Measurements from ENCODE around the gene CABLES2. TPM values are rescaled to one million over a fixed set of nuclear protein-coding genes. Genes with fewer than 3 reads are reported as not detected.
A peak's percentile ranks its signal among the peaks of the same experiment; 100 is the strongest.

The CABLES2 gene
- total and polyA plus RNA-seq, 2 of the 4 experiments (the other 2 are of a cell fraction): 1.4 to 5.1 TPM

- Histone ChIP-seq H3K27ac (ENCODE audit: insufficient read depth, low read length) (no peak overlapping the region), H3K9me3 (ENCODE audit: control insufficient read depth, insufficient read depth, low read length) (no peaks in the 10 kb centered on the region), H3K4me2 (ENCODE audit: low read depth, low read length) (no peak overlapping the region), H3K9me1 (ENCODE audit: insufficient read depth, low read length) (peaks cover 2% of the 10 kb centered on the region; the same call in 1 of the 2 replicates), H4K91ac (ENCODE audit: insufficient read depth, low read depth, low read length) (no peak overlapping the region), H4K20me1 (ENCODE audit: insufficient read depth, low read length) (no peaks in the 10 kb centered on the region), H3K56ac (ENCODE audit: extremely low read depth, insufficient read depth, low read length) (no peak overlapping the region), H4K5ac (ENCODE audit: low read depth, low read length) (no peak overlapping the region), H3K9ac (ENCODE audit: low read depth, low read length) (no peak overlapping the region), H2BK20ac (ENCODE audit: low read depth, low read length) (no peak overlapping the region), H3K14ac (replicated peaks; ENCODE audit: low read depth, low read length) (no peak overlapping the region), H2BK5ac (ENCODE audit: low read depth, low read length, poor library complexity, severe bottlenecking) (no peak overlapping the region), H3K27me3 (ENCODE audit: control insufficient read depth, insufficient read depth, low read length) (no peaks in the 10 kb centered on the region), H3K4me1 (ENCODE audit: control insufficient read depth, insufficient read depth, low read length) (no peaks in the 10 kb centered on the region; the same call in 1 of the 2 replicates), H2AK5ac (ENCODE audit: low read depth, low read length) (no peak overlapping the region; the same call in 1 of the 2 replicates), H4K8ac (ENCODE audit: low read depth in 2 of 2, low read length in 2 of 2) (no peak overlapping the region), H3K4ac (ENCODE audit: low read depth, low read length) (no peak overlapping the region), H2AFZ (replicated peaks; ENCODE audit: low read length, poor library complexity) (peak overlapping the region; percentile 21), H3K18ac (ENCODE audit: low read depth, low read length) (no peak overlapping the region), H2BK120ac (ENCODE audit: low read depth, low read length) (no peak overlapping the region), H3K23ac (ENCODE audit: low read depth, low read length) (no peak overlapping the region), H3K36me3 (ENCODE audit: control insufficient read depth, insufficient read depth, low read length) (peaks cover 6% of the 10 kb centered on the region; the same call in 1 of the 2 replicates), H3K4me3 (ENCODE audit: insufficient read depth, low read depth, low read length) (no peak overlapping the region), H2AK9ac (replicated peaks; ENCODE audit: low read depth, low read length, poor library complexity) (peak overlapping the region; percentile 65), H2BK15ac (ENCODE audit: low read depth, low read length) (no peak overlapping the region), H3K79me1 (ENCODE audit: low read depth in 1 of 2, low read length in 2 of 2) (no peaks in the 10 kb centered on the region)
- DNase-seq: no peak
- no TSS peak for BruUV-seq (replicated peaks)
- dilution Hi-C loops (cut with HindIII; ENCODE audit: low sequenced_read_pairs, unreplicated experiment) (no loop called here), in situ Hi-C loops (cut with MboI; ENCODE audit: low sequenced_read_pairs) (no loop called here), intact Hi-C loops (cut with micrococcal nuclease) (no loop called here)
- WGBS, 2 experiments (ENCODE audit: extremely low coverage in 2 of 2, insufficient read length in 1 of 2): 96% methylated on average over 17 of the region's 34 CpGs; no CpG with 5 or more reads in 1 of the 2 experiments
- CTCF ChIA-PET: no interaction called here
- TF ChIP-seq FOS (IDR thresholded peaks at IDR 0.05; ENCODE audit: low read depth, low read length) (no peak), BHLHE40 (IDR thresholded peaks at IDR 0.05; ENCODE audit: low read depth, low read length) (no peak), RAD21 (IDR thresholded peaks at IDR 0.05; ENCODE audit: low read length) (no peak), MAZ (IDR thresholded peaks at IDR 0.05; ENCODE audit: borderline replicate concordance, low read depth, low read length) (no peak), USF2 (IDR thresholded peaks at IDR 0.05; ENCODE audit: low read depth, low read length) (no peak), POLR2A (IDR thresholded peaks at IDR 0.05; ENCODE audit: low read depth, low read length) (no peak), ELK1 (IDR thresholded peaks at IDR 0.05; ENCODE audit: borderline replicate concordance, low read depth, low read length) (no peak), MXI1 (IDR thresholded peaks at IDR 0.05; ENCODE audit: borderline replicate concordance, low read depth, low read length) (no peak), CHD1 (IDR thresholded peaks at IDR 0.05; ENCODE audit: low read depth, low read length) (no peak), RFX5 (IDR thresholded peaks at IDR 0.05; ENCODE audit: low read depth, low read length) (no peak)
- no peak for ATAC-seq (ENCODE audit: low read depth)
- POLR2A ChIA-PET (ENCODE audit: unreplicated experiment): no interaction called here
Measured at GRCh38 chr20:62346398-62347150, 60.5 kb downstream of the CABLES2 start.

Measured in IMR-90 (cell line).